T-helper 17 cell (primary cell): ENCODE results near the gene GLS. TPM values are rescaled to one million over a fixed set of nuclear protein-coding genes. Genes with fewer than 3 reads are reported as not detected.

ENCODE experiments used
- ATAC-seq: fragments of 150-1000 bp; cut with Tn5 transposase; 2 replicates; pipeline ENCODE4 v1.10.0; 2021; ENCODE audit warnings: mild to moderate bottlenecking, moderate library complexity
- DNase-seq, 3 donors: peaks; one replicate each; pipeline versions ENCODE4 v3.0.0 to v3.0.0-alpha.2; 2020 to 2021
- H3K9me3 ChIP-seq: one replicate; pipeline ENCODE4 v1.7.0; 2013; ENCODE audit warnings: low read length, mild to moderate bottlenecking; ENCODE audit not compliant: control insufficient read depth, poor library complexity, severe bottlenecking
- H3K27ac Mint-ChIP-seq: one replicate; pipeline ENCODE4 v1.8.0; 2022; ENCODE audit warnings: mild to moderate bottlenecking, moderate library complexity, mixed read lengths
- H3K27me3 Mint-ChIP-seq: one replicate; pipeline ENCODE4 v1.8.0; 2022; ENCODE audit warnings: mixed read lengths
- H3K36me3 Mint-ChIP-seq: one replicate; pipeline ENCODE4 v1.8.0; 2022; ENCODE audit warnings: low read depth, mixed read lengths
- H3K4me1 Mint-ChIP-seq: one replicate; pipeline ENCODE4 v1.8.0; 2022; ENCODE audit warnings: mild to moderate bottlenecking, mixed read lengths
- H3K4me3 Mint-ChIP-seq: one replicate; pipeline ENCODE4 v1.8.0; 2022; ENCODE audit warnings: mild to moderate bottlenecking, moderate library complexity, mixed read lengths
- total RNA-seq, 4 donors: library from RNA in 2 of 4; stranded (reverse) in 2 of 4; gene quantifications; one replicate each; pipeline ENCODE4 v1.2.3 and lab custom pipeline; 2022 to 2026

GLS gene
- total RNA-seq, 2 donors from 2014 or later: 264 to 292 TPM

- no peak for ATAC-seq
- no peak overlapping the region for H3K4me3 Mint-ChIP-seq
Observed at GRCh38 chr2:190904640-190905261, 24.1 kb downstream of the GLS start.

GRCh38 chr2:190908532-190908931 is 27.9 kb downstream of the GLS start:
- DNase-seq: no peak
- Mint-ChIP-seq H3K27ac (peak overlapping the region; percentile 47), H3K36me3 (no peaks in the 10 kb centered on the region), H3K27me3 (no peaks in the 10 kb centered on the region), H3K4me1 (peaks cover 11% of the 10 kb centered on the region), H3K4me3 (no peak overlapping the region)
- H3K9me3 ChIP-seq: no peaks in the 10 kb centered on the region
- ATAC-seq: no peak

More at GRCh38 chr2:190904640-190905261, 24.1 kb downstream of the GLS start:
- H3K27me3 Mint-ChIP-seq: no peaks in the 10 kb centered on the region
- H3K9me3 ChIP-seq: no peaks in the 10 kb centered on the region
- DNase-seq: no peak
- no peak overlapping the region for H3K27ac Mint-ChIP-seq
- H3K4me1 Mint-ChIP-seq: peaks cover 7% of the 10 kb centered on the region
- peaks cover 2% of the 10 kb centered on the region for H3K36me3 Mint-ChIP-seq

GRCh38 chr2:190909680-190910079 is 29.1 kb downstream of the GLS start:
- Mint-ChIP-seq H3K27ac (no peak overlapping the region), H3K27me3 (no peaks in the 10 kb centered on the region), H3K4me3 (no peak overlapping the region), H3K36me3 (no peaks in the 10 kb centered on the region), H3K4me1 (peaks cover 8% of the 10 kb centered on the region)
- ATAC-seq: no peak
- H3K9me3 ChIP-seq: no peaks in the 10 kb centered on the region
- DNase-seq: no peak

GRCh38 chr2:190910341-190911136 is 29.9 kb downstream of the GLS start:
- peaks cover 9% of the 10 kb centered on the region for H3K4me1 Mint-ChIP-seq
- no peak for ATAC-seq
- H3K36me3 Mint-ChIP-seq: no peaks in the 10 kb centered on the region
- H3K27me3 Mint-ChIP-seq: no peaks in the 10 kb centered on the region
- no peaks in the 10 kb centered on the region for H3K9me3 ChIP-seq
- H3K4me3 Mint-ChIP-seq: no peak overlapping the region
- peak overlapping the region; percentile 34 for H3K27ac Mint-ChIP-seq
- no peak for DNase-seq

- H3K4me1 Mint-ChIP-seq: peaks cover 14% of the 10 kb centered on the region
- no peaks in the 10 kb centered on the region for H3K9me3 ChIP-seq
- peaks cover 3% of the 10 kb centered on the region for H3K36me3 Mint-ChIP-seq
- DNase-seq (no peak), ATAC-seq (peak; percentile 17)
- H3K27me3 Mint-ChIP-seq: no peaks in the 10 kb centered on the region
- peak overlapping the region; percentile 72 for H3K27ac Mint-ChIP-seq
- H3K4me3 Mint-ChIP-seq: no peak overlapping the region
Observed at GRCh38 chr2:190911813-190912212, 31.2 kb downstream of the GLS start.

- Mint-ChIP-seq H3K27me3 (no peaks in the 10 kb centered on the region), H3K4me1 (peaks cover 14% of the 10 kb centered on the region), H3K36me3 (peaks cover 7% of the 10 kb centered on the region), H3K27ac (no peak overlapping the region), H3K4me3 (no peak overlapping the region)
- no peak for DNase-seq
- no peak for ATAC-seq
- H3K9me3 ChIP-seq: no peaks in the 10 kb centered on the region
Observed at GRCh38 chr2:190912726-190913125, 32.1 kb downstream of the GLS start.

GRCh38 chr2:190913725-190914124 is 33.1 kb downstream of the GLS start:
- Mint-ChIP-seq H3K27ac (peak overlapping the region; percentile 39), H3K27me3 (no peaks in the 10 kb centered on the region), H3K4me1 (peaks cover 17% of the 10 kb centered on the region), H3K36me3 (peaks cover 9% of the 10 kb centered on the region), H3K4me3 (no peak overlapping the region)
- DNase-seq (no peak), ATAC-seq (no peak)
- H3K9me3 ChIP-seq: no peaks in the 10 kb centered on the region

GRCh38 chr2:190916829-190917228 is 36.2 kb downstream of the GLS start:
- ATAC-seq (peak; percentile 28), DNase-seq (no peak)
- Mint-ChIP-seq H3K4me1 (peaks cover 16% of the 10 kb centered on the region), H3K27ac (peak overlapping the region; percentile 60), H3K36me3 (peaks cover 9% of the 10 kb centered on the region), H3K4me3 (peak overlapping the region; percentile 15), H3K27me3 (no peaks in the 10 kb centered on the region)
- no peaks in the 10 kb centered on the region for H3K9me3 ChIP-seq

- DNase-seq: no peak
- H3K9me3 ChIP-seq: no peaks in the 10 kb centered on the region
- ATAC-seq: no peak
- Mint-ChIP-seq H3K4me1 (peaks cover 27% of the 10 kb centered on the region), H3K36me3 (peaks cover 19% of the 10 kb centered on the region), H3K27ac (no peak overlapping the region), H3K4me3 (no peak overlapping the region), H3K27me3 (no peaks in the 10 kb centered on the region)
Observed at GRCh38 chr2:190920085-190920484, 39.5 kb downstream of the GLS start.

GRCh38 chr2:190922376-190922775 is 41.8 kb downstream of the GLS start:
- Mint-ChIP-seq H3K4me3 (no peak overlapping the region), H3K36me3 (peaks cover 16% of the 10 kb centered on the region), H3K27ac (peak overlapping the region; percentile 29), H3K27me3 (no peaks in the 10 kb centered on the region), H3K4me1 (peaks cover 19% of the 10 kb centered on the region)
- ATAC-seq (no peak), DNase-seq (no peak)
- no peaks in the 10 kb centered on the region for H3K9me3 ChIP-seq

- Mint-ChIP-seq H3K36me3 (peaks cover 11% of the 10 kb centered on the region), H3K27ac (no peak overlapping the region)
- no peak for DNase-seq
Observed at GRCh38 chr2:190927301-190927700, 46.7 kb downstream of the GLS start.

GRCh38 chr2:190929919-190930318 is 49.3 kb downstream of the GLS start:
- peak overlapping the region; percentile 15 for H3K4me3 Mint-ChIP-seq
- H3K36me3 Mint-ChIP-seq: peaks cover 2% of the 10 kb centered on the region
- ATAC-seq: no peak
- H3K27me3 Mint-ChIP-seq: no peaks in the 10 kb centered on the region
- DNase-seq: no peak
- H3K4me1 Mint-ChIP-seq: peaks cover 8% of the 10 kb centered on the region
- H3K27ac Mint-ChIP-seq: no peak overlapping the region
- no peaks in the 10 kb centered on the region for H3K9me3 ChIP-seq

More at GRCh38 chr2:190927301-190927700, 46.7 kb downstream of the GLS start:
- no peaks in the 10 kb centered on the region for H3K9me3 ChIP-seq
- no peak for ATAC-seq
- H3K27me3 Mint-ChIP-seq: no peaks in the 10 kb centered on the region
- H3K4me1 Mint-ChIP-seq: peaks cover 15% of the 10 kb centered on the region
- H3K4me3 Mint-ChIP-seq: no peak overlapping the region

- H3K36me3 Mint-ChIP-seq: no peaks in the 10 kb centered on the region
- H3K27ac Mint-ChIP-seq: no peak overlapping the region
- no peak for ATAC-seq
- DNase-seq: no peak
- peaks cover 8% of the 10 kb centered on the region for H3K4me1 Mint-ChIP-seq
- no peaks in the 10 kb centered on the region for H3K9me3 ChIP-seq
- H3K4me3 Mint-ChIP-seq: peak overlapping the region; percentile 15
- no peaks in the 10 kb centered on the region for H3K27me3 Mint-ChIP-seq
Observed at GRCh38 chr2:190930411-190930810, 49.8 kb downstream of the GLS start.
